Globus pallidus (tissue), 1 donor: ENCODE measurements around the gene PAX8.
"Not testable (repeated sequence)": the region's sequence is repeated elsewhere in the genome, so short reads cannot be mapped to it uniquely, and the experiment has no call there.

ENCODE experiments used
- DNase-seq: peaks from one replicate; pipeline ENCODE4 v3.0.0-alpha.2; 2015; ENCODE audit warnings: low spot score

PAX8 gene

DNA sequence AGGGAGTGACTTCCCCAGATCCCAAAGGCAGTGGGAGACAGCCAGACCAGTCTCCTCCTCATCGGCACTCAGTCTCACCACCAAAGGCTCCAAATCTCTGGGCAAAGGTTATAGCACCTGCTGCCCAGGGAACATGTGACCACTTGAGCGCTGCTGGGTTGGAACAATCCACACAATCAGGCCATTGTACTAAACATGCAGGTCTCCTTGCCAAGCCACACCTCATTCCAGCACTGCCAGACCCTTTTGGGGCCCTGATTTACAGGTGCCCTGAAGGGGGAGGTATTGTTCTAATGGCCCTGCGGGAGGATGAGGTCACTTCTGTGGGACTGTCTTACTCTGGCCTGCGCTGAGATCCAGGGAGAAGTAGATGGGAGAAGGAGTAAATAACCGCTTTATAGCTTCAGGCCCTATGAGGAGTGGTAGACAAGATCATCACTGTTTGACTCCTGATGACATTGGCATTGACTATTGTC is 10.0 kb upstream of the PAX8 start:
- not testable (repeated sequence) for DNase-seq

DNA sequence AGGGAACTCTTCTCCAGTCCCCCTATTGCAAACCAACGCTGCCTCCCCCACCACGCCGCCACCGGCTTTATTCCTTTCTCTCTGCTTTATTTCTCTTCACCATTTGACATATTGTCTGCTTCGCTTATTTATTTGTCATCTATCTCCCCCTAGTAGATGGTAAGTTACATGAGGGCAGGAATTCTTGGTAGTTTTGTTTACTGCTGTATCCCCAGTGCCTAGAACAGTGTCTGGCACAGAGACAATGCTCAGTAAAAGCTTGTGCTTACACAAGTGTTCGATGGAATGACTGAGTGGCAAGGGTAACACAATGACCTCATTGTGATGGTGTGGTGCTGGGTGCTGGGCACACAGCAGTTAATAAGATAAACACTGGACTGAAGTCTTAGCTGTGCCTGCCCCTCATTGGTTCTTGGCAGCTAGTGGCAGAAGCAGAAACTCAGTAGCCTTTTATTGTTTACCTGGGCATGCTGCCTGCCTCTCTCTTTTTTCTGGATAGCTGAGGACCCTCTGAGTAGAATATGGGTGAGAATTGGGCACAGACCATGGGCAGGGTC is 9.5 kb upstream of the PAX8 start:
- DNase-seq, result not testable (repeated sequence)

DNA sequence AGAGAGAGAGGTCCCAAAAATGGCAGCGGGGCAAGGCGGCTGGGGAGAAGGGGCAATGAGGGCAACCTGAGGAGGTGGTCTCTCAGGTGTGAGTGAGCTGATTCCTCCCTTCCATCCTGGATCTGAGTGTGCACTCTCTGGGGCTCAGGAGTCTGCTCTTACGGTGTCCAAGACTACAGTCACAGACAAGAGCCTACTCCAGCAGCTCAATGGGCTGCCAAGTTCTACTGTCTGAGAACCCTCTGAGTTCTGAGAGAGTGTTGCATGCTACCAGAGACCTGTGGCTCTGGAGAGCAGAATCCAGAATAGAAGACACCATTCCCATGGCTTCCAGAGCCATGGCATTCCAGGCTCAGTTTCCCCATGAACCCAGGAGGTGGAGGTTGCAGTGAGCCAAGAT is 7.1 kb upstream of the PAX8 start:
- no peak for DNase-seq

DNA sequence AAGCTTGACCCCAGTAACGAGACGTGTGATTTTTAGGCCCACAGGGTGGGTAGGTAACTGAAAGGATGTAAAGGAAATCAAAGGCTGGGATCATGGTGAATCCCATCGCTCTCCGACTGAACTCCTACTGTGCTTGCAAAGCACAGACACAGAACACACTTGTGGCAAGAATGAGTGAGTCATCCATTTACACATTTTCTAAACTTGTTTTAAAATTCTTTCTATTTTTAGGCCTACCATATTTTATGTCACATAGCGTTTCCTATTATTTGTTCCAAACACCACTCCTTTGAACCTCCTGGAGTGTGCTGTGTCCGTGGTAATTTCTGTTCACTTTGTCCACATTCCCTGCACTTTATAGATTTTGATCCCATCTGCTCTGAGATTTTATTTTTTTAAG is 6.3 kb upstream of the PAX8 start:
- DNase-seq, result not testable (repeated sequence)

DNA sequence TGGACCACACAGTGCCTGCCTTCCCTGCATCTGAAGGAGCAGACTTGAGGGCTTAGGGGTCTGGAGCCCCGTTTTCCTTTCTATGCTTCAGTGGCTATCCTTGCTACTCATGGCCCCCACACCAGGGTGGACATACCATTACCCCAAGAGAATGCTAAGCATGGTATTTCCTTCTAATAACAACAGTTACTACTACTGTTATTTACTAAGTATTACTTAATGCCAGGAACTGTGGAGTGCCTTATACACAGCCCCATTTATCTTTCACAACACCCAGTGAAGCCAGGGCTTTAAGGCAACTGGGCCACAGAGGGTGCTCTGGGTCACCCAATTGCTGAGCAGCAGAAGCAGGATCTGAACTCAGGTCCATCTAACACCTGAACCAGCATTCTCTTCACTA is 5.8 kb upstream of the PAX8 start:
- DNase-seq, result no peak

DNA sequence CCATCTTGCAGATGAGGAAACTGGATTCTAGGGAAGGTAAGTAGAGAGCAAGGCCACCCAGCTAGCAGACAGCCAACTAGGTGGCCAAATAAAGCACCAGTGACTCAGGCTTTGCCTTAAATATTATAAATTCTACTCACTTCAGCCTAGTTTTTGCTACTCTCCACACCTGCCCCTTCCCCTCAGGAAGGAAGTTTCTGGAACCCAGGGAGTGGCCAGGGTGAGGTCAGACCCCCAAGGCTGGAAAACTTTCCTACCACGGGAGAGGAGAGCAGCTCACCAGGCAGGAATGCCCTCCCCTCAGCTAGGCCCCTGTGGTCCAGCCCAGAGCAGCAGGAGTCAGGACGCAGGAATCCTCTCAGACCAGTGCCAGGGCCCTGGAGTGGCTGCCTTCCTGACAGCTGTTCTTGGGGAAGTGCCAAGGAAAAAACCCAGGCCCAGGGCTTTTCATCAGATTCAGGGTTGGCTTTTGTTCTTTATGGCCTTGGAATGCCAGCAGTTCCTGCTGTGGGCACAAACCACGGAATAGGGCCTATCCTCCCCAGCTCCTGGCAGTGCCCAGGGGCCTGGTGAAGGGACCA is 5.1 kb upstream of the PAX8 start:
- DNase-seq, result peak; percentile 32

DNA sequence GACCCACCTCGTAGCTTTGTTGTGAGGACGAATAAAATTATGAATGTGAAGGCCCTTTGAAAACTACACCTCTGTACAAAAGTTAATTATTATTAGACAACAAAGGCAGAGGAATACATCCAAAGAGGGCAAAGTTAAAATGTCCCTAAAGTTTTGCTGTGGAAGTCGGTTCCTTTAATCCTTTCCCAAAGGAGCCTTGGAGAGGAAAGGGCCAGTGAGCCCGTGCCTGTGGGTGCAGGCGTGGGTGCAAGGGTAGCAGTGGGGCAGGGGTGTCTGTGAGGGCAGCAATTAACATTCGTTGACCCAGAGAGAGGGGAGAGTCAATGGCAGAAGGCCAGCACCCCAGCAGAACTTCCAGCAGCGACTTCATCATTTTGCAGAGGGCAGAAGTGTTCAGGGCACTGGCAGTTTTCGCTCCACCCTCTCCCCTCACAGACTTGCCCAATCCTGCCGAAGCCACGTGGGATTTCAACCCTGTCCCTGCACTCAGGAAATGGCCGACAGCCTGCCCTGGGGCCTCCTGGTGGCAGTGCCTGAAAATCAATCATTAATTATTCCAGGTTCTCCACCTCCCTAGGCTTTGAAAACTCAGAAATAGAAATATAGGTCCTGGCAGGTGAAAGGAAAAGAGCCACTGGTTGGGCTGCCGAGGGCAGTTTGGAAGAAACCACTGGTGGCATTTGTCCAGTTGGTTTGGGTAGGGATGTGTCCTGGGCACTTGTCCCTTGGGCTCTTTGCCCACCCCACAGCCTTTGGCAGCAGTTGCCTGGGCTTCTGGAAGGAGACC is 4.2 kb upstream of the PAX8 start:
- peak; percentile 73 for DNase-seq

DNA sequence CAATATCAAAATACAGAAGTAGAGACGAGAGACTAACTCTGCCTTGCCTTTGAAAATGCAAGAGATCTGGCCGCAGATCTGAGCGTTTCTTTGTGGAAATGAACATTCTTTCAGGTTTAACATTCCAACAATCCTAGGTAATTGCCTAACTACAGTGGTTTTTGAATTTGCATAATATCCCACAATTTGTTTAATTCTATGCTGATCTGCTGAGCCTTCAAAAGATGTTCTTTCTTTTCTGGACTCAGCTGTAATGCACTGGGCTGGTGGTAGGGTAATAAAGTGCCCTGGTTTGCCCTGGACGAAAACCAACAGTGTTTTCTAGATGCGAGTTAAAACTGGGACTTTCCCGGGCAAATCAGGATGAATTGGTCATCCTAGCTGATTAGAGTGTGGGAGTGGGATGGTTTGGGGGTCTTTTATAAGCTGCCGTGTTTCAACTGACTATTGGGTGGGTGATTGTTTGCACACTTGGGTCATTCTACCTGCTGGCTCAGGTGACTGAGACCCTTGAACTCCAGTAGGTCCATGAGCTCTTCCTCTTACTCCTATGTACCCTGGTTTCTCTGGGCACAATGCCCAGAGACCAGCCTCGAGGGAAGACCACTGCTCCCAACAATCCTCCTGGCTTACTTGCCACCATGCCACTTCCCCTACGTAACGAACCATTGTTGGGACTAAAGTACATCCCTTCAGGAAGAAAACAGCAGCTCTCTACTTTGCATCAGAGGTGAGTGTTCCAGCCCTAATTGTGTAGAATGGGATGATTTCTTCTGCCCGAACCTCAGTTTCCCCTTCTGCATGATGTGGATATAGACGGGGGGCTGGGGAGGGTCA is 3.4 kb upstream of the PAX8 start:
- no peak for DNase-seq

DNA sequence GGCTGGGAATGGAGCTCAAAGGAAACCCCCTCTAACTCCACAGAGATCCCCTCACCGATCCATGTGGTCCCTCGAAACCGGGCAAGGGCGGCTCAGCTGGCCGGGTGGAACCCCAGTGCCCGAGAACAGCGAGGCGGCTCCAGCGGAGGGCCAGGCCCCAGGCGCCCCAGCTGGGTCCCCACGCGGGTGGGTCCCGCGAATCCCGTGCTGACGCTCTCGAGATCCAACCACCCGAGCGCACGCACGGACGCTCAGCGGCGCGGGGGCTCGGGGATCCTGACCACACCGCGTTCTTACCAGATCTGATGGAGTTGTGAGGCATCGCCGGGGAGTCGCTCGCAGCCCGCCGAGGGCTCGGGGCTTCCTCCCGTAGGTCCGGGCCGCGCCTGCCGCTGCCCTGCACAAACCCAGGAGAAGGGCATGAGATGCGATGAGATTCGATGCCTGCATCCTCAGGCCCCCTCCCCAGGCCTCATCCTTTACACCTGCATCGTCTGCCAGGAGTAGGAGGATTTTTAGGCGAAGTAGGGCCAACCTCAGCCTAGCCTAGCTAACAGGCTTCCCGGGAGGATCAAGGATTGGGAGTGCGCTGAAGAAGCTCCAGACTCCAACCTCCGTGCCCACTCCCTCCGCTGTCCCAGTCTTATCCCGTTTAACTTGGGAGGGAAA is 514 bp downstream of the PAX8 start:
- no peak for DNase-seq

DNA sequence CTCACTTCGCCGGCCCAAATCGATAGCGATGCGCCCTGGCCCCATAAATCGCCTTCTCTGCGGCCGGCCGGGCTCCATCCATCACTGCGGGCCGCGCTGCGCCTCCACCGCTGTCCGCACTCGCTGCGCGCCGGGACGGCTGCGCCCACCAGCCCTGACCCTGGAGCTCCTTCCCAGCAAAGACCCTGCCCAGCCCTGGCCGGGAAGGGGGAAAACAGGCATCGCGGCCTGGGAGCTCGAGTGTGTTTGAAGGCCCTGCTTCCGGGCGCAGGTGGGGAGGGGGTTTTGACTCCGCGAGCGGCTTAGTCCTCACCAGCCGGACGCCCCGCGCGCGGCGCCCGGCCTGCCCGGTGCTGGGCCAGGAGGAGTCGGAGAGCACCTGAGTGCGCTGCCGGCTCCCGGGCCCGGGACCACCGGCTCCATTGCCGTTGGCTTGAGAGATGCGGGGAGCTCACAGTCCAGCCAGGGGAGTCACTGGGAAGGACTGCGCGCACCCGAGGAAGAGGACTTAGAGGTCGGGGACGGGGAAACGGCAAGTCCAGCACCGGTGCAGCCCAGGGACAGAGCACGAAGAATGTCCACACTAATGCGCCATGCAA is 1.1 kb downstream of the PAX8 start:
- DNase-seq, result no peak

DNA sequence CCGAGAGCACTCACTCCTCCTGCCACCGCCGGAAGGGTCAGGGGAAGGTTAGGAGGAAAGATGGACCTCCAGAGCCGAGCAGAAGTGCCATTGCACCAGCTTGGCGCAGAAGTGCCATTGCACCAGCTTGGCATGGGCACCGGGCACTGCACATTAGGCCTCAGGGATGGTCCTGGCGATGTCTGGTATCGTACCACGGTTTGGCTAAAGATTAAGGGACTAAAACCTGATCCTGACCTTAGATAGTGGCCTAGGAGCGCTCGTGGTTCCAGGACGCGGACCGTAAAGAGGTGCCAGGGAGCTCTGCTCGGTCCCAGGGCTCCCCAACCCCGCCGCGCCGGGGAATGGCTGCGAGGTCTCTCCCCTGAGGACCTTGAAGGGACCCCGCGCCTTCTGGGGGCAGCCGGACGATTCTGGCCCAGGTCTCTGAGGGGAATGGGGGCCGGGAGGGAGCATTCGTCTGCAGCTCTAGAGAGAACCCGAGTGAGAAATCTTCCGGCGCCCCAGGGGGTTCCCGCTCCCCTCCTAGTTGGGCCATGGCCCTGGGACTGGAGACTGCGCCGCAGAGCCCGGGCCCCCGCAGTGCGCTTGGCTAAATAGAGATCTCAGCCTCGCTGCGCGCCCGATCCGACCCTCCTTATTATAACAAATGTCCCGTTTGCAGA is 1.8 kb downstream of the PAX8 start:
- no peak for DNase-seq

DNA sequence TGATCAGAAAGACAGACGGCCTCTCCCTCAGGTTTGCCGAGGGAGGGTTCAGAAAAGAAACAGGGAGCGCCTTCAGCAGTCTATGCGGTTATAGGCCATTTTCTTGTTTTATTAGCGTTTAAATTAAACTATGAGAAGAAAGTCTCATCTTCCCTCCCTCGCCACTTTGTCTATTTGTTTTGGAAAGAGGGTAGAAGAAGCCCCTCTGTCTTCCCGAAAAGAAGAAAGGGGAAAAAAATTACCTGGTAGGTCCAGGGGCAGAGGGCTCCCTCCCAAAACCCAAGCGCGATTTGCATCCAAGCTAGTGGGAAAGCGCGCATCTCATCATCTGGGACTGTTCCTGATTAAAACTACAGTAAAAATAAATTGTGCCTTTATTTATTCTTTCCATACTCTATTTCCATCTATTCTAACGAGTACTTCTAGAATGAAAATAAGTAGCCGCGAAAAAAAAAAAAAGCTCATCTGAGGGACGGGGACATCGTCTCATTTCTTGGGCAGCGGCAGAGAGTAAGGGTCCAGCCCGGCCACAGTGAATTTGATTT is 2.4 kb downstream of the PAX8 start:
- DNase-seq, result no peak

DNA sequence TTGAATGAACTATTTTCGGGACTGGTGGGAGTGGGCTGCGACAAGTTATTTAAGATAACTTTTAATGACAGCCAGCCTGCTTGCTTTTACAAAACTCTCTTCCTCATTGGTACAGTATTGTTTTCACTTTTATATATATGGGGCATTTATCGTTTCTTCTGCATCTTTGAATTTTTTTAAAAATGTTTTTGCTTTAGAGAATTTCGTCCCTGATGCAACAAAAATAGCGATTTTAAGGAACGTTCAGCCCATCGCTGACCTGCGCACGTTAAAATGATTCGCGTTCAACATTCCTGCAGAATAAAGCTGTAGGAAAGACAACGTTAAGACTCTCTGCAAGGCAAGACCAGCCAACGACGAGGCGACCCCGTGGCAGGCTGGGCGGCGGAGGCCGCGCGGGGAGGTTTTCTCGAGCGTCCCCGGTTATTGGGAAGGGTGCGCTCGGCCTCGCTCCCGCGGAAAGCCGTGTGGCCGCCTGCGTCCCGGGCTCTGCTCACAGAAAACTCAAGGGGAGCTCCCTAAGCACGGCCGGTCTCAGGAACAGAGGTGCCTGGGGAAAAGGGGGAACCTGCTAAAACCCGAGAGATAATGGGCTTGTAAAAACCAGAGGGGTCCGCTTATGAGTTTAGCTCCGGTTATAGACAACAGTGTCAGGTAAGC is 3.0 kb downstream of the PAX8 start:
- DNase-seq, result no peak

DNA sequence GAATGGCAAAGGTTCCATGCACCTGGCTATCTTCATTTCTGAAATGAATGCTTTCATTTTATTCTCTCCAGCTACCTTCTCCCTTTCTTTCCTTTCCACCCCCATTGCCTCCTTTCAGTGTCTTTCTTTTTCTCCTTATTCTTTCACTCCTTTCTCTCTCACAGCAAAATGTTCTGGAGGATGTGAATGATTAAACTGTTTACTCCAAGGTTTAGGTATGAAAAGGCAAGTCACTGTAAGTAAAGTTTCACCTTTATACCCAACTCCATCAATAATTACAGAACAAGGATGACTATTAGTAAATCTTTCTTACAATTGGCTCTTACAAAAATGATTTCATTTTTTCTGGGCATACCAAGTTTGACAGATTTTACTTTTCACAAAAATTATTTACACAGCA is 4.3 kb downstream of the PAX8 start:
- no peak for DNase-seq

DNA sequence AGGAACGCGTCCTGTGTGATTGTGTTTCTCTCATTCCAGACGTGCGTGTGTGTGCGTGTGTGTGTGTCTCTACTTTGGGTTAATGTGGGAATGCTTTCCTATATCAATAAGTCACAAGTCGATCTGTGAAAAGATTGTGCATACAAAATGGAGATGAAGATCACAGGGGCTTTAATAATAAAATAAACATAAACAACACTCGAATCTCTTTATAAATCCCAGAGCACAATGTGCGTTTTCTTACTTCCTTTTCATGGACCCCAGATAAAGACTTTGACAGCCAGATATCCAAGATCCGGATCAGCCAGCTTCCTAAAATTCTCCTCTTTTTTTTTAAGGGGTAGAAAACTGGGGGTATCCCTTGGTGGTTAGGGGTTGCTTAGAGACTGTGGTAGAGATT is 4.7 kb downstream of the PAX8 start:
- no peak for DNase-seq

DNA sequence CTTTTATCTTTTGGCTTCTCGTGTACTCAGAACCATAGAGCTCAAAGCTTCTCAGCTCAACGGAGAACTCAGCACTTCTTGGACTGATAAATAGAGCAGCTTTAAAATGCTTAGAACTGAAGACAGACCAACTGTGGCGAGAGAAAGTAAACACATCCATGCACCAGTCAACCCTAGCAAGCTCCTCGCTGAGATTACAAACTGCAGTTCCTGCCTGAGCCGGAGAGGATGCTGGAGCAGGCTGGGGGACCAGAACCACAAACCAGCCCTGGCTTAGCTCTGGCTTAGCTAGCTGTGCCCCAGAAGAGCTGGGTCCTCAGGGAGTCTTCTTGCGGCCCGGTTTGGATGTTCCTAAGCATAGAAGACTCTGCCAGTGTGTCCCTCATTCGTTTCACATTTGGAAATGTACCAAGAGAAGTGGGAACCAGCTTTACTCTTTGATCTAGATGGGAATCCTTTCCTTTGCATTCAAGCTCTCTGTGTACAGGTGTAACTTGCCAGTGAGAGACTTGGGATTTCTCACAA is 5.6 kb downstream of the PAX8 start:
- no peak for DNase-seq

DNA sequence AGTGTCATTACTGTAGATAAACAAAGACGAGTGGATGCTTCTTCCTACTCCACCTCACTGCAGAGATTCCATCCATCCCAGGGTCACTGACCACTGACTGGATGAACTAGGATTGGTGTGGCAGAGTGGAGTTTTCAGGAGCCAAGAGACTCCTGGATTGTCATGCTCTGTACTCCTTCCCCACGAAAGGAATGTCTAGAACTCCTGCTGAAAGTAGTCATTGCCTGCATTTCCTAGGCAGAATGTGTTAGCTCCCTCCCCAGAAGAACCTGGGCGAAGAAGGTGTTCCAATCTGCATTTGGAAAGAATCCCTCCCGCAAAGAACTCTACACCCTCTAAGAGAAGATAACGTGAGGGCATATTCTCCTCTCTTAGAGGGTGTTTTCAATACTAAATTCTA is 6.2 kb downstream of the PAX8 start:
- no peak for DNase-seq

DNA sequence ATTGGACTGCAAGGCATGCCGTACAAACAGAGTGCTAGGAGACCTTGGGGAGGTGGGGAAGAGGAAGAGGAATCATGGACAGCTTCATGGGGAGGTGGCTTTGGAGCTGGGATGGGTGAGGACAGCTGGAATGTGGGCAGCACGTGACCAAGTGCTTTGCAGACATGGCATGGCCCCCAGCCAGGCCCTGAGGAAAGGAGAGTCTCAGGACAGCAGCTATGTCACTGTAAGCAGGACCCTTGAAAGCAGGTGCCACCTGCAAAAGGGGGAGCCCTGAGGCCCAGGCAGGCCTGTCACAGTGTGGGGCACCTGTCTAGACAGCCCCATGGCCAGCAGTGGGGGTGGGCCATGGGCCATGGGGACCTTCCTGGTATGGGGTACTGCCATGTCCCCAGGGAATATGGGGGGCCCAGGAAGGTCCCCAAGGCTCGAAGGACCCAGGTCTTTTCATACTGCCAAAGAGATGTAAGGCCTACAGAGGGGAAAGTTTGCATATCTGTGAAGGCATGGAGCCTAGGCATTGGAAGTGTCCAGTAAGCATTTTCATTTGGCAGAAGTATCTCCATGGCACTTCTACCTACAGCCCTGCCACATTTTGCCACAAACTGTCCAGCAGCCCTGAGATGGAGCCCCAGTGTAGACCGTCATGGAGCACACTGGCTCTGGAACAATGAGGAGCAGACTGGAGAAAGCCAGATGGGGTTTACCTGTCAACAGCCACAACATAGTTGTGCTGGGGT is 9.9 kb downstream of the PAX8 start:
- DNase-seq, result no peak

DNA sequence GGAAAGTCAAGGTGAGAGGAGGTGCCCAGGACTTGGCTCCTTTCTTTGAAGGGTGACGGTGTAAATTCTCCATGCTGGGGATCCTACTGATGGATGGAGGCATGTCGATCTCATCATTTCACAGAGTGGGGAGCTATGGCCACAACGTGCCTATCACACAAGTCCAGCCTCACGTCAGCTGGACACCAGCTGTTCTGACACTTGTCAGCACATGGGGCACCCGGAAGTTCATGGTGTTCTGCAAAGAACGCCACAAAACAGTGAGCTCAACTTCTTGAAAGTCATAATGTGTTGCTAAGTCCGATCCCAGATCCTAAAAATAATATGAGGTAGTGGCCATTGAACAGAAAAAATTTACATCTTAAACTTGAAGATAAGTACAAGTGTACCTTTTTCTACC is 12.3 kb downstream of the PAX8 start:
- no peak for DNase-seq
